Omental fat pad (tissue), 4 donors: ENCODE data around the gene CCDC47. TPM values are rescaled to one million over a fixed set of nuclear protein-coding genes. Genes with fewer than 3 reads are reported as not detected.
"Not testable (repeated sequence)": the region's sequence is repeated elsewhere in the genome, so short reads cannot be mapped to it uniquely, and the experiment has no call there.

Source experiments
- ATAC-seq: fragments of 150-250 bp; one replicate; pipeline ENCODE4 v1.9.1; 2016; ENCODE audit warnings: mild to moderate bottlenecking, moderate library complexity; ENCODE audit not compliant: low FRiP score
- DNase-seq: peaks from one replicate; pipeline ENCODE4 v3.0.0-alpha.2; 2019; ENCODE audit warnings: low spot score
- total RNA-seq, 4 donors: library from RNA; depleted of rRNA; stranded (reverse); fragments of >200 nt; gene quantifications; one replicate each; pipeline ENCODE4 v1.1.0, GENCODE V29; 2016
- TF ChIP-seq, protein P1 (sequence below), 3 donors: fragments of 450-650 bp; IDR thresholded peaks; one replicate each; pipeline ENCODE4 v1.5.1; 2016 to 2017; ENCODE audit warnings: antibody characterized with exemption in 3 of 3, mild to moderate bottlenecking in 3 of 3, moderate library complexity in 2 of 3

The CCDC47 gene
- total RNA-seq, 4 donors from 2014 or later = 59.2 to 103 (median 62.0) TPM

DNA sequence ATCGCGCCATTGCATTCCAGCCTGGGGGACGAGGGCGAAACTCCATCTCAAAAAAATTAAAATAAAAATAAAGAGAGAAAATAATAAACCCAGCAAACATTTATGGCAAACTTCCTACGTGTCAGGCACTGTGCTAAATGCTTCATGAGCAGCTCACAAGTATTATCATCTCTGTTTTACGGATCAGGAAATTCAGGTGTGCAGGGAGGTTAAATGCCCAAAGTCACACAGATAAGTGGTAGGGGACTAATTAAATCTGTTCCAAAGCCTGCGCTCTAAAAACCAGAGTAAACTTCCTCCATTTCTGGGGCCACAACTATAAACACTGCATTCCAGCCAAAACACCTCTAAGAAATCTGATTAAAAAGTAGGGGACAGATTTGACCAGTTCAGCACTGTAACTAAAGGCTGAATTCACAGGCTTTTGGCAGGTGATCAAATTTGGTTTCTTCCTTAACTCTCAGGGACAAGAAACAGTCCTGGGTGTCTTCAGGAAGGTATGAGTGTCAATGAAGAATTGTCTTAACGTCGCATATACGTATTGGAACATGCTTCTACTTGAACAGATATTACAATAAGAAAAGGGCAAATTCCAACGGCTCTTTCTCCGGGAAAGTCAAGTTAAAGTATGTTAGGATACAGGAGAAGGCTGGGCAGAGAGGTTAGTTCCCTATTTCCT, 32.8 kb downstream of the CCDC47 start:
- TF ChIP-seq, protein P1, sequence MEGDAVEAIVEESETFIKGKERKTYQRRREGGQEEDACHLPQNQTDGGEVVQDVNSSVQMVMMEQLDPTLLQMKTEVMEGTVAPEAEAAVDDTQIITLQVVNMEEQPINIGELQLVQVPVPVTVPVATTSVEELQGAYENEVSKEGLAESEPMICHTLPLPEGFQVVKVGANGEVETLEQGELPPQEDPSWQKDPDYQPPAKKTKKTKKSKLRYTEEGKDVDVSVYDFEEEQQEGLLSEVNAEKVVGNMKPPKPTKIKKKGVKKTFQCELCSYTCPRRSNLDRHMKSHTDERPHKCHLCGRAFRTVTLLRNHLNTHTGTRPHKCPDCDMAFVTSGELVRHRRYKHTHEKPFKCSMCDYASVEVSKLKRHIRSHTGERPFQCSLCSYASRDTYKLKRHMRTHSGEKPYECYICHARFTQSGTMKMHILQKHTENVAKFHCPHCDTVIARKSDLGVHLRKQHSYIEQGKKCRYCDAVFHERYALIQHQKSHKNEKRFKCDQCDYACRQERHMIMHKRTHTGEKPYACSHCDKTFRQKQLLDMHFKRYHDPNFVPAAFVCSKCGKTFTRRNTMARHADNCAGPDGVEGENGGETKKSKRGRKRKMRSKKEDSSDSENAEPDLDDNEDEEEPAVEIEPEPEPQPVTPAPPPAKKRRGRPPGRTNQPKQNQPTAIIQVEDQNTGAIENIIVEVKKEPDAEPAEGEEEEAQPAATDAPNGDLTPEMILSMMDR (IDR thresholded peaks at IDR 0.05) = no peak
- no peak for DNase-seq
- ATAC-seq = no peak

DNA sequence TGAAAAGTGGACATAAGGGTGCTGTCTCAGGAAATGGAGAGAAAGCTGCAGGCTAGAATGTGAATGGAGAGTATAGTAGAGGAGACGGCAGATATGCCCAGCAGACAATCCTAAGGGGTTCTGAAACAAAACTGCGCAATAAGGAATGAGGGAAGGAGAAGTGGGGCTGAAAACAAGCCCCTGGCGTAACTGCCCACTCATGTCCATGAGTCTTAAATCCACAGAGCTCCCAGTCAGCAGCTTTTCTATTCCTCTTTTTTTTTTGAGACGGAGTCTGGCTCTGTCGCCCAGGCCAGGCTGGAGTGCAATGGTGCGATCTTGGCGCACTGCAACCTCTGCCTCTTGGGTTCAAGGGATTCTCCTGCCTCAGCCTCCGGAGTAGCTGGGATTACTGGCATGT, 37.7 kb downstream of the CCDC47 start:
- DNase-seq (no peak), ATAC-seq (no peak)
- TF ChIP-seq, protein P1 (IDR thresholded peaks at IDR 0.05) = no peak

DNA sequence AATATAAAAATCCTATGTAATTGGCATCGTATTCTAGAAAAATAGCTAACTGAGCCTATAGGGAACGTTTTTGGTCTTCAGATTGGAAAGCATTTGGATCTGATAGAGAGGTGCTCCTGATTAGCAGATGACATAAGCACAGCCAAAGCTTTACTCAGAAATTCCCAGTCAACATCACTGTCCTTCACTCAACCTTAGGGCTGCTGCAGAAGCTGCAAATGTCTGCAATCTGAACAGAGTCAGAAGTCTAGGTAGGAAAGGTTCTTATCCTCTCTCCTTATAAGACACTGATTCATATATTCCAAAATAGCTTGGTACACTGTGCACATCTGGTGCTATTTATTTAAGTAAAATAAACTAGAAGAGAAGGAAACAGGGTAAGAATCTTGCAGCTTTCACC, 51.0 kb downstream of the CCDC47 start:
- TF ChIP-seq, protein P1 (IDR thresholded peaks at IDR 0.05) = no peak
- DNase-seq (no peak), ATAC-seq (no peak)

DNA sequence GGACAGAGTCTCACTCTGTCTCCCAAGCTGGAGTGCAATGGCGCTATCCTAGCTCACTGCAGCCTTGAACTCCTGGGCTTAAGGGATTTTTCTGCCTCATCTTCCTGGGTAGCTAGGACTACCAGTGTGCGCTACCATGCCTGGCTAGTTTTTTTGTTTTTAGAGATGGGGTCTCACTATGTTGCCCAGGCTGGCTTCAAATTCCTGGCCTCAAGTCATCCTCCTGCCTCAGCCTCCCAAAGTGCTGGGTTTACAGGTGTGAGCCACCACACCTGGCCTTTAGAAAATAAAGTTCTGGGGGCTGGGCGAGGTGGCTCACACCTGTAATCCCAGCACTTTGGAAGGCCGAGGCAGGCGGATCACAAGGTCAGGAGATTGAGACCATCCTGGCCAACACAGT, 53.2 kb downstream of the CCDC47 start:
- not testable (repeated sequence) for ATAC-seq, DNase-seq

DNA sequence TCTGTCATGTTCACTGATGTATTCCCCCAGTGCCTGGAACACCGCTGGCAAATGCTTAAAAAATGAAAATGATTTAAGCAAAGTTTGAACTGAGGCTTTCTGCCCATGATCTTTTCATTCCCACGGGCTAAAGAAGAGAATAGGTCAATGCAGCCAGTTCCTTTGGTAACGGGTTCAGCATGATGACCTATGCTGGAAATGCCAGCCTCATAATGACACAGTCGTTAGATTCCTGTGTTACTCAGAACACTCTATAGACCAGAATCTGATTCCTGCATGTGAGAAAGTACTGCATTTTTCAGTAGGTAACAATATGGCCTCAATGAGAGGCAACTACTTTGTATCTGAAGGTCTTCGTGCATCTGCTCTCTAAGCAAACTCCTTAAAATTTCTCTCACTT, 54.4 kb downstream of the CCDC47 start:
- ATAC-seq (no peak), DNase-seq (no peak)
- TF ChIP-seq, protein P1 (IDR thresholded peaks at IDR 0.05) = no peak

DNA sequence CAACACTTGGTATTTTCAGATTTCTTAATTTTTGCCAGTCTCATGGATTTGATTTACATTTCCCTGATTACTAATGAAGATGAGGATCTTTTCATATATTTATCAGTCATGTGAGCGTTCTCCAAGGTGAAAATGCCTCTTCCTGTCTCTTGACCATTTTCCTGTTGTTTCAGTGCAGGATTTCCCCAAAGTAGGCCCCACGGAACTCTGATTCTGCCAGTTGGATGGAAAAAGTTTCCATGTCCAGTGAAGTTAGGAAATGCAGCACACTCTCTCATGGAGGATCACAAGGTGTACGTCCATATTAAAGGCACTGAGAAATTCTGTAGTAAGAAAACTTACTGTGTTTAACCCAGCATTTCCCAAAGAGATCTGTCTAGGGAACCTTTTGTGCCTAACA, 57.0 kb downstream of the CCDC47 start:
- no peak for ATAC-seq
- TF ChIP-seq, protein P1 (IDR thresholded peaks at IDR 0.05) = no peak
- no peak for DNase-seq

DNA sequence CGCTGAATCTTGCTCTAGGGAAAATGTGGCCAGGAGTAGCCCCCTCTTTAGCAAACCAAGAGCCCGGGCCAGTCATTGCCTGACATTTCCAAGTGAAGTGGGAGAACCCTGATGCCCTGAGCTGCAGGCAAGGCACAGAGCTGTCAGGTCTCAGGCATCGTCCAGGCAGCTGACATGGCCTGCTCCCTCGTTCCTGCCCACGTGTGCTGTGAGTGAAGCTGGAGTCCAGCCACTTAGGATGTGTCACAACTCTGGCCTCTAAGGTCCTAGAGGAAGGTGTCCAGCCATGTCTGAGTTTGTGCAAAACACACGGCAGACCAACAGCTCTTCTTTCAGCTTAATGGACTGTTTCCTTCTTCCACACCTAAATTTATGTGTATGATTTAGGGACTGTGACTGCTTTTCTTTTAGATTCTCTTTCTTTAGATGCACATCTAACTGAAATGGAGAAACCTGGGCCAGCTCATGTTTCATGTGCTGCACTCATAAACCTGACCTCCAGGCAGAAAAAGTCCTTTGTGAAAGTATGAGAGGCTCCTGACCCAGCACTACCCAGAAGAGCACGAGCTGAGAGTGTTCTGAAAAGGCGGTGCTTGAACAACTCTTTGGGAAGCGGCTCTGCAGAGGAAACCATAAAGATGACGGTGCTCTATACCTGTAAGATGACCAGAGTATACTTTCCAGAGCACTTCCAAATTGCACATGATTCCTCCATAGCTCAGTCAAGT, 58.7 kb downstream of the CCDC47 start:
- ATAC-seq (no peak), DNase-seq (no peak)
- TF ChIP-seq, protein P1 (IDR thresholded peaks at IDR 0.05) = no peak
